ENCODE measurements around the gene RIT2.

The RIT2 gene

GRCh38 chr18:42893977-42894376, 221.5 kb downstream of the RIT2 start:
- TF ChIP-seq EP300 (IDR thresholded peaks at IDR 0.05; ENCODE audit: borderline replicate concordance) (no peak), NFIC (IDR thresholded peaks at IDR 0.05) (no peak), ZBTB7A (IDR thresholded peaks at IDR 0.05; ENCODE audit: low read depth) (no peak), FOXM1 (IDR thresholded peaks at IDR 0.05; ENCODE audit: borderline replicate concordance, low read depth) (no peak), USF1 (IDR thresholded peaks at IDR 0.05) (no peak), EGR1 (IDR thresholded peaks at IDR 0.05) (no peak), CREB1 (IDR thresholded peaks at IDR 0.05; ENCODE audit: low read depth) (no peak), YY1 (IDR thresholded peaks at IDR 0.05; ENCODE audit: low read depth) (no peak), CEBPB (IDR thresholded peaks at IDR 0.05) (no peak), TAF1 (IDR thresholded peaks at IDR 0.05; ENCODE audit: low read depth) (no peak), MAX (IDR thresholded peaks at IDR 0.05) (no peak), REST (IDR thresholded peaks at IDR 0.05; ENCODE audit: low read depth) (no peak), RAD21 (IDR thresholded peaks at IDR 0.05; ENCODE audit: low read depth) (no peak), TCF12 (IDR thresholded peaks at IDR 0.05; ENCODE audit: low read depth) (no peak), TEAD4 (IDR thresholded peaks at IDR 0.05) (no peak)

GRCh38 chr18:42892181-42892580, 223.3 kb downstream of the RIT2 start:
- TF ChIP-seq TAF1 (IDR thresholded peaks at IDR 0.05; ENCODE audit: low read depth) (no peak), RAD21 (IDR thresholded peaks at IDR 0.05; ENCODE audit: low read depth) (no peak), FOXM1 (IDR thresholded peaks at IDR 0.05; ENCODE audit: borderline replicate concordance, low read depth) (no peak), MAX (IDR thresholded peaks at IDR 0.05) (no peak), EGR1 (IDR thresholded peaks at IDR 0.05) (no peak), TCF12 (IDR thresholded peaks at IDR 0.05; ENCODE audit: low read depth) (no peak), EP300 (IDR thresholded peaks at IDR 0.05; ENCODE audit: borderline replicate concordance) (no peak), NFIC (IDR thresholded peaks at IDR 0.05) (no peak), CREB1 (IDR thresholded peaks at IDR 0.05; ENCODE audit: low read depth) (no peak), ZBTB7A (IDR thresholded peaks at IDR 0.05; ENCODE audit: low read depth) (no peak)

GRCh38 chr18:42891705-42892104, 223.8 kb downstream of the RIT2 start:
- TF ChIP-seq EGR1 (IDR thresholded peaks at IDR 0.05) (no peak), TCF12 (IDR thresholded peaks at IDR 0.05; ENCODE audit: low read depth) (no peak), CEBPB (IDR thresholded peaks at IDR 0.05) (no peak), TEAD4 (IDR thresholded peaks at IDR 0.05) (no peak), EP300 (IDR thresholded peaks at IDR 0.05; ENCODE audit: borderline replicate concordance) (no peak), CREB1 (IDR thresholded peaks at IDR 0.05; ENCODE audit: low read depth) (no peak), REST (IDR thresholded peaks at IDR 0.05; ENCODE audit: low read depth) (no peak), ZBTB7A (IDR thresholded peaks at IDR 0.05; ENCODE audit: low read depth) (no peak), YY1 (IDR thresholded peaks at IDR 0.05; ENCODE audit: low read depth) (no peak)

GRCh38 chr18:42883169-42883568, 232.3 kb downstream of the RIT2 start:
- TF ChIP-seq NFIC (IDR thresholded peaks at IDR 0.05) = no peak
- no peak for TF ChIP-seq YY1 (IDR thresholded peaks at IDR 0.05; ENCODE audit: low read depth)
- TF ChIP-seq CEBPB (IDR thresholded peaks at IDR 0.05) = no peak
- TF ChIP-seq EP300 (IDR thresholded peaks at IDR 0.05; ENCODE audit: borderline replicate concordance) = no peak
- TF ChIP-seq ZBTB7A (IDR thresholded peaks at IDR 0.05; ENCODE audit: low read depth) = no peak
- no peak for TF ChIP-seq EGR1 (IDR thresholded peaks at IDR 0.05)
- TF ChIP-seq RAD21 (IDR thresholded peaks at IDR 0.05; ENCODE audit: low read depth) = no peak
- TF ChIP-seq REST (IDR thresholded peaks at IDR 0.05; ENCODE audit: low read depth) = no peak
- no peak for TF ChIP-seq CREB1 (IDR thresholded peaks at IDR 0.05; ENCODE audit: low read depth)
- TF ChIP-seq MAX (IDR thresholded peaks at IDR 0.05) = no peak
- no peak for TF ChIP-seq TCF12 (IDR thresholded peaks at IDR 0.05; ENCODE audit: low read depth)
- TF ChIP-seq TEAD4 (IDR thresholded peaks at IDR 0.05) = no peak
- no peak for TF ChIP-seq FOXM1 (IDR thresholded peaks at IDR 0.05; ENCODE audit: borderline replicate concordance, low read depth)
- TF ChIP-seq TAF1 (IDR thresholded peaks at IDR 0.05; ENCODE audit: low read depth) = no peak
- no peak for TF ChIP-seq USF1 (IDR thresholded peaks at IDR 0.05)
